UCSD-AML1 (cell line): ENCODE results near the gene RRP15.

Experiments
- DNase-seq: peaks from one replicate; lab custom pipeline; 2025; ENCODE audit not compliant: unreplicated experiment; lab: John Stamatoyannopoulos, UW

The RRP15 gene

DNA sequence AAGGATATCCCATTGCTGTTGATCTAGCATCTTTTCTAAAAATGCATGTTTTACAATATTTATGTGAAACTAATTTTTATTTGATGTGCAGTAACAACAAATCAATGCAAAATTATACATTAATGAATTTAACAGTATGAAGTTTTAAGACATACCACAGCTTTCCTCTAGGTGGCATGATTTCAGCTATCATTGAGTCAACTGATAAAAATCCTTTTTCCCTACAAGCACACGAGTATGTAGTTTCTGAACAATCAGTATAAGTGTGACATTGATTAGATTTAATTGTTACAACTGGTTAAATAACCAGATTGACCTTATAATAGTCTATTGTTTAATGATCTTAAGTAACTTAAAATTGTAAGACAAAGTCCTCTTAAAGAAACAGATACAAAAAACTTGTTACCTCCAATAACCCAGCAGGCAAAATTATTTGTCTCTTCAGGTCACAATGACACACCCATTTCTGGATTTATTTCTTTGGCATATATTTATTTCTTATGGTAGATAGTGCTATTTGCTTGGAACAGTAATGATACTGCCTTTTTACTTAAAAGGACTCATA is 54.3 kb downstream of the RRP15 start:
- no peak for DNase-seq

DNA sequence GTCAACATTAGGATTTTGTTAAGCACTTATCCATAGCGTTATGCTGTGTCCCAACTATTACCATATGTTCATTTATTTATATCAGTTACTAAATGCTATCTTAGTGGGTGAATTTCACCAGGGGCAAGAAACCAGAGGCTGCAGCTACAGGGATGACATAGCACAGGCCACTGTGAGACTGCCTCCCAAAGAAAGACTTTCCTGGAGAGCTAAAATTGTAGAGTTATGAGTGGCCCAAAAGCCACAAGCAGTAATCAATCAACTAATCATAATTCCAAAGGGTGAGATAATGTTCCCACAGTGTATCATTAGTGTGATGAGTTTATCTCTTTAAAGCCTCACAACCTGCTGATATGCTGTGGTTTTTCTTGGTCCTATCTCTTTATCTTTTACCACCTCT is 56.2 kb downstream of the RRP15 start:
- DNase-seq, result no peak

GRCh38 chr1:218342091-218342490 is 57.0 kb downstream of the RRP15 start:
- no peak for DNase-seq

DNA sequence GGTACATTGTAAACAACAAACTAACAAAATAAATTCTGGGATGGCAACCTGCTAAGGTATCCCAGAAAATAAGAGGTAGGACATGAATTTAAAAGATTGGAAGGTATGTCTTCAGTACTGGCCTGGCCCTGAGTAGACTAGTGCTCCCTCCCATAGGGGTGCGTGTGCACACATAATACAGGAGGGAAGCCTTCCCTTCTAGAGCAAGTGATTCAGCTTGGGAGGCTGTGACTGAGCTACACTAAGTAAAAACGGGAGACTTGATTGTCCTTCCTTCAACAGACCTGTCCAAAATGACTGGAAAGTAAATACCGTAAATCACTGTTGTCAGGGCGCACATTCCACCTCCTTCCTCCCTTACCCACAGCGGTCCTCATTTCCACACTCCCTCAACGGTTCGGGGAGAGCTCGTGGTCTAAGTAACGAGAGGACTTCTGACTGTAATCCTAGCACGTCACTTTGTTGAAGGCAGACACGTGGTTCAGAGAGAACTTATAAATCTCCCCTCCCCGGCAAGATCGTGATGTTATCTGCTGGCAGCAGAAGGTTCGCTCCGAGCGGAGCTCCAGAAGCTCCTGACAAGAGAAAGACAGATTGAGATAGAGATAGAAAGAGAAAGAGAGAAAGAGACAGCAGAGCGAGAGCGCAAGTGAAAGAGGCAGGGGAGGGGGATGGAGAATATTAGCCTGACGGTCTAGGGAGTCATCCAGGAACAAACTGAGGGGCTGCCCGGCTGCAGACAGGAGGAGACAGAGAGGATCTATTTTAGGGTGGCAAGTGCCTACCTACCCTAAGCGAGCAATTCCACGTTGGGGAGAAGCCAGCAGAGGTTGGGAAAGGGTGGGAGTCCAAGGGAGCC is 60.0 kb downstream of the RRP15 start, which contains the start of gene TGFB2:
TSS of gene TGFB2 (plus strand) at position 523 of the 859 bp plus-strand sequence. CDS start 1,366 bp downstream, outside the sequence.
- peak; percentile 24 for DNase-seq

DNA sequence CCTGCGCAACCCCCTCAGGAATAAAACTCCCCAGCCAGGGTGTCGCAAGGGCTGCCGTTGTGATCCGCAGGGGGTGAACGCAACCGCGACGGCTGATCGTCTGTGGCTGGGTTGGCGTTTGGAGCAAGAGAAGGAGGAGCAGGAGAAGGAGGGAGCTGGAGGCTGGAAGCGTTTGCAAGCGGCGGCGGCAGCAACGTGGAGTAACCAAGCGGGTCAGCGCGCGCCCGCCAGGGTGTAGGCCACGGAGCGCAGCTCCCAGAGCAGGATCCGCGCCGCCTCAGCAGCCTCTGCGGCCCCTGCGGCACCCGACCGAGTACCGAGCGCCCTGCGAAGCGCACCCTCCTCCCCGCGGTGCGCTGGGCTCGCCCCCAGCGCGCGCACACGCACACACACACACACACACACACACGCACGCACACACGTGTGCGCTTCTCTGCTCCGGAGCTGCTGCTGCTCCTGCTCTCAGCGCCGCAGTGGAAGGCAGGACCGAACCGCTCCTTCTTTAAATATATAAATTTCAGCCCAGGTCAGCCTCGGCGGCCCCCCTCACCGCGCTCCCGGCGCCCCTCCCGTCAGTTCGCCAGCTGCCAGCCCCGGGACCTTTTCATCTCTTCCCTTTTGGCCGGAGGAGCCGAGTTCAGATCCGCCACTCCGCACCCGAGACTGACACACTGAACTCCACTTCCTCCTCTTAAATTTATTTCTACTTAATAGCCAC is 60.7 kb downstream of the RRP15 start:
- peak; percentile 27 for DNase-seq

- DNase-seq, result no peak
These were observed 61.5 kb downstream of the RRP15 start for GRCh38 chr1:218346391-218347204.

- no peak for DNase-seq
These were observed 62.2 kb downstream of the RRP15 start for GRCh38 chr1:218347336-218347722.

- no peak for DNase-seq
These were observed 62.9 kb downstream of the RRP15 start for GRCh38 chr1:218347723-218348627.

GRCh38 chr1:218348628-218349071 is 63.6 kb downstream of the RRP15 start:
- no peak for DNase-seq

- no peak for DNase-seq
These were observed 64.4 kb downstream of the RRP15 start for GRCh38 chr1:218349348-218350034.

- no peak for DNase-seq
These were observed 65.0 kb downstream of the RRP15 start for GRCh38 chr1:218350035-218350525.

DNA sequence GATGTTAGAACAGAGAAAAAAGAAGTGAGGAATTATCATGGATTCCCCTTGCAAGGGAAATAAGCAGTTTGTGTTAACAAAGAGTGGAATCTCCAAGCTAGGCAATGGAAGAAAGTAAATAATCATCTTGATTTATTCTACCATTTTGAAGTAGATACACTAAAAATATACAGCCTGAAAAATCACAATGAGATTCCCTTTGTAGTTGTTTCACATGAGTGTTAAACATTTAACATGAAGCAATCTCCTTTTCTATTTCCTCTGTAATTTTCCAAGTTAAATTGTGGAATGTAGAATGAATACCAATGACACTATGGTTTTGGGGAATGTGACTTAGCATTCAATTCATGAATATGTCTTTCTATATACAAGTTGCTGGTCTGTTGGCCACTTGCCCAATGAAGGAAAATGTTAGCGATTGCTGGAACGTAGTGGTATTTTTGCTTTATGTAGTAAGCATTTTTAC is 65.7 kb downstream of the RRP15 start:
- DNase-seq, result no peak

GRCh38 chr1:218351391-218352074 is 66.4 kb downstream of the RRP15 start:
- peak; percentile 40 for DNase-seq

DNA sequence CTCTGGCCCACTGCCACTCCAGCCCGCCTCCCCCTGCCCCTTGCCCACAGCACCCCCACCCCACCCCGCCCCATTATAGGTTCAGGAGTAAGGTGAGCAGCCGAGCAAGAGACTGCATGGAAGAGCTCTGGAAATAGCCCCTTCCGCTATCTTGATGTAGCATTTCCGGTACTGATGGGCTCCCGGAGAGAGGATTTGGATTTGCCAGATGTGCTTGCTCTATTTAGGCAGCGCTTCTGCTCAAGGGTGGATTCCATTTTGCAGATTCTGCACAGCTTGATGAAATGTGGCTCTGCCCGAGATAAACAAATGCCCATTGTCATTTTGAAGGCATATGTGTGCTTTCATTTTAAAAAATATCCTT is 67.0 kb downstream of the RRP15 start:
- no peak for DNase-seq

- DNase-seq, result no peak
These were observed 68.6 kb downstream of the RRP15 start for GRCh38 chr1:218353656-218354055.

- no peak for DNase-seq
These were observed 70.2 kb downstream of the RRP15 start for GRCh38 chr1:218355278-218355677.

GRCh38 chr1:218357211-218357892 is 72.3 kb downstream of the RRP15 start:
- no peak for DNase-seq

DNA sequence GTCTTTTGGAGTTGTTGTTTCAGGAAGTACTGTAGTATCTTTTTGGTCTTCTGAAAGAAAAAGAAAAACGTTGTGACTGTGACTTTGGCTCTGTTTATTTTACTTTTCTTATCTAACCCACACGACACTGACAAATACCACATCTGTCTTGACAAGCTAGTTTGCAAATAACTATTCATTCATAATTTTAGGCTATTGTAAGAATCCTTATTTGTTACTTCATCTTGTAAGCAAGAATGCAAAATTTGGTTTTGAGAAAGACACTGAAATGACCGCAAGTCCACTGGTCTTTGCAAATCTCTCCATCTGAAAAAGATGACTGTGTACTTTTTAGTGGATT is 72.8 kb downstream of the RRP15 start:
- no peak for DNase-seq
